Liver (tissue), 9 donors: ENCODE data around the gene GNG7. TPM values are rescaled to one million over a fixed set of nuclear protein-coding genes. Genes with fewer than 3 reads are reported as not detected.

Experiments
- DNase-seq: peaks from one replicate; pipeline ENCODE4 v3.0.0-alpha.2; 2017; ENCODE audit warnings: low spot score
- H3K27ac ChIP-seq, 2 donors: one replicate each; pipeline ENCODE4 v1.7.0; 2013; ENCODE audit warnings: inconsistent platforms in 2 of 2, low read length in 2 of 2, control low read depth in 1 of 2, low read depth in 1 of 2, mild to moderate bottlenecking in 1 of 2
- H3K27me3 ChIP-seq, 4 donors: one replicate each; pipeline versions ENCODE4 v1.6.1 to v1.7.0; 2013; ENCODE audit warnings: low read length in 3 of 4, inconsistent platforms in 1 of 4, mild to moderate bottlenecking in 1 of 4, moderate library complexity in 1 of 4; ENCODE audit not compliant: control insufficient read depth in 4 of 4, insufficient read depth in 4 of 4
- H3K36me3 ChIP-seq, 4 donors: one replicate each; pipeline versions ENCODE4 v1.6.1 to v1.7.0; 2013; ENCODE audit warnings: low read length in 3 of 4, mild to moderate bottlenecking in 3 of 4, low read depth in 1 of 4, moderate library complexity in 1 of 4; ENCODE audit not compliant: control insufficient read depth in 4 of 4, insufficient read depth in 3 of 4
- H3K4me1 ChIP-seq, 4 donors: one replicate each; pipeline versions ENCODE4 v1.6.1 to v1.7.0; 2013; ENCODE audit warnings: low read length in 3 of 4, mild to moderate bottlenecking in 3 of 4, moderate library complexity in 1 of 4; ENCODE audit not compliant: control insufficient read depth in 4 of 4, insufficient read depth in 4 of 4
- H3K4me3 ChIP-seq, 3 donors: one replicate each; pipeline versions ENCODE4 v1.6.1 to v1.7.0; 2013; ENCODE audit warnings: low read length in 3 of 3, control low read depth in 1 of 3, low read depth in 1 of 3, mild to moderate bottlenecking in 1 of 3
- H3K9ac ChIP-seq, 2 donors: one replicate each; pipeline ENCODE4 v1.7.0; 2013; ENCODE audit warnings: low read length in 2 of 2, mild to moderate bottlenecking in 2 of 2, moderate library complexity in 2 of 2, control low read depth in 1 of 2, low read depth in 1 of 2
- H3K9me3 ChIP-seq, 4 donors: one replicate each; pipeline versions ENCODE4 v1.6.1 to v1.7.0; 2013; ENCODE audit warnings: low read length in 3 of 4; ENCODE audit not compliant: control insufficient read depth in 4 of 4
- ATF3 ChIP-seq: IDR thresholded peaks from 2 replicates; pipeline ENCODE4 v1.6.1; 2016; ENCODE audit warnings: antibody characterized with exemption
- EGR1 ChIP-seq, 2 donors: IDR thresholded peaks; 2 replicates each; pipeline ENCODE4 v1.6.1; 2016 to 2018; ENCODE audit warnings: antibody characterized with exemption in 2 of 2, low read depth in 2 of 2
- FOXA1 ChIP-seq: IDR thresholded peaks from 2 replicates; pipeline ENCODE4 v1.6.1; 2016; ENCODE audit warnings: antibody characterized with exemption
- FOXA2 ChIP-seq: IDR thresholded peaks from 2 replicates; pipeline ENCODE4 v1.6.1; 2016; ENCODE audit warnings: antibody characterized with exemption
- GABPA ChIP-seq, 2 donors: IDR thresholded peaks in 1 of 2; conservative IDR thresholded peaks in 1 of 2; 2 replicates each; pipeline ENCODE4 v1.6.1; 2016; ENCODE audit warnings: antibody characterized with exemption in 2 of 2, mild to moderate bottlenecking in 1 of 2, moderate library complexity in 1 of 2
- HNF4A ChIP-seq, 2 donors: conservative IDR thresholded peaks; 2 replicates each; pipeline ENCODE4 v1.6.1; 2016; ENCODE audit warnings: antibody characterized with exemption in 2 of 2, mild to moderate bottlenecking in 2 of 2
- HNF4G ChIP-seq: IDR thresholded peaks from 2 replicates; pipeline ENCODE4 v1.6.1; 2016; ENCODE audit warnings: antibody characterized with exemption
- JUND ChIP-seq, 2 donors: IDR thresholded peaks; 2 replicates each; pipeline ENCODE4 v1.6.1; 2016; ENCODE audit warnings: antibody characterized with exemption in 2 of 2
- NR2F2 ChIP-seq: IDR thresholded peaks from 2 replicates; pipeline ENCODE4 v1.6.1; 2016; ENCODE audit warnings: antibody characterized with exemption
- RAD21 ChIP-seq, 2 donors: IDR thresholded peaks; 2 replicates each; pipeline ENCODE4 v1.6.1; 2016; ENCODE audit warnings: antibody characterized with exemption in 2 of 2, mild to moderate bottlenecking in 2 of 2
- RXRA ChIP-seq, 2 donors: IDR thresholded peaks; 2 replicates each; pipeline ENCODE4 v1.6.1; 2017 to 2018; ENCODE audit warnings: antibody characterized with exemption in 2 of 2, mild to moderate bottlenecking in 1 of 2
- SP1 ChIP-seq: IDR thresholded peaks from 2 replicates; pipeline ENCODE4 v1.6.1; 2018; ENCODE audit warnings: antibody characterized with exemption, mild to moderate bottlenecking
- TAF1 ChIP-seq: conservative IDR thresholded peaks from 2 replicates; pipeline ENCODE4 v1.6.1; 2016; ENCODE audit warnings: antibody characterized with exemption, mild to moderate bottlenecking
- YY1 ChIP-seq: IDR thresholded peaks from 2 replicates; pipeline ENCODE4 v1.6.1; 2016; ENCODE audit warnings: antibody characterized with exemption, mild to moderate bottlenecking
- WGBS: extraction: QIAGEN DNeasy Blood & Tissue Kit; methylation state at CpG from one replicate; pipeline ENCODE4 v1.1.7; 2013; 5-methylcytosine and 5-hydroxymethylcytosine counted together
- polyA plus RNA-seq, 2 donors: library from polyadenylated mRNA; stranded (reverse) in 1 of 2; unstranded in 1 of 2; fragments of 200-250 nt in 1 of 2; fragments of >200 nt in 1 of 2; fragmentation: Nextera tagmentation in 1 of 2; extraction: Ambion mirVana in 1 of 2; gene quantifications; one replicate each; pipeline versions ENCODE4 v1.2.1 to v1.2.3, GENCODE V29; 2013 to 2015
- total RNA-seq, 2 donors: library from RNA; depleted of rRNA; stranded (reverse); fragments of >200 nt; gene quantifications; one replicate each; pipeline ENCODE4 v1.2.3, GENCODE V29; 2014
- TF ChIP-seq, protein P1 (sequence below): IDR thresholded peaks from 2 replicates; pipeline ENCODE4 v1.6.1; 2016; ENCODE audit warnings: antibody characterized with exemption, mild to moderate bottlenecking
- TF ChIP-seq, protein P2 (sequence below): IDR thresholded peaks from 2 replicates; pipeline ENCODE4 v1.6.1; 2016; ENCODE audit warnings: antibody characterized with exemption
- TF ChIP-seq, protein P3 (sequence below): IDR thresholded peaks from 2 replicates; pipeline ENCODE4 v1.6.1; 2016; ENCODE audit warnings: antibody characterized with exemption
- TF ChIP-seq, protein P4 (sequence below): fragments of 150-350 bp; IDR thresholded peaks from 2 replicates; pipeline ENCODE4 v1.5.1; 2017; ENCODE audit warnings: improper control_type of control experiment, low read depth, low read length; ENCODE audit not compliant: missing input control
- donor health status: healthy.
- donor health status: healthy.
- donor health status: healthy.
- donor health status: healthy.
- donor health status: healthy.

The GNG7 gene
- total and polyA plus RNA-seq, 4 donors = 0.75 to 1.9 (median 1.1) TPM

GRCh38 chr19:2648099-2648498 lies 54.4 kb downstream of the GNG7 start:
- no peak overlapping the region for H3K27ac ChIP-seq
- H3K36me3 ChIP-seq = no peaks in the 10 kb centered on the region
- H3K9me3 ChIP-seq = no peaks in the 10 kb centered on the region
- H3K27me3 ChIP-seq = no peaks in the 10 kb centered on the region
- DNase-seq = no peak
- TF ChIP-seq JUND (IDR thresholded peaks at IDR 0.05) (no peak), EGR1 (IDR thresholded peaks at IDR 0.05; ENCODE audit: low read depth in 2 of 2) (no peak), HNF4G (no peak), GABPA (IDR thresholded peaks at IDR 0.05 in 1 of 2, conservative IDR thresholded peaks at IDR 0.05 in 1 of 2) (no peak), RAD21 (IDR thresholded peaks at IDR 0.05) (no peak), SP1 (no peak), RXRA (IDR thresholded peaks at IDR 0.05) (no peak), TAF1 (no peak), NR2F2 (no peak), ATF3 (no peak), YY1 (no peak), HNF4A (conservative IDR thresholded peaks at IDR 0.05) (no peak), FOXA2 (no peak), FOXA1 (no peak)
- TF ChIP-seq, protein P1, sequence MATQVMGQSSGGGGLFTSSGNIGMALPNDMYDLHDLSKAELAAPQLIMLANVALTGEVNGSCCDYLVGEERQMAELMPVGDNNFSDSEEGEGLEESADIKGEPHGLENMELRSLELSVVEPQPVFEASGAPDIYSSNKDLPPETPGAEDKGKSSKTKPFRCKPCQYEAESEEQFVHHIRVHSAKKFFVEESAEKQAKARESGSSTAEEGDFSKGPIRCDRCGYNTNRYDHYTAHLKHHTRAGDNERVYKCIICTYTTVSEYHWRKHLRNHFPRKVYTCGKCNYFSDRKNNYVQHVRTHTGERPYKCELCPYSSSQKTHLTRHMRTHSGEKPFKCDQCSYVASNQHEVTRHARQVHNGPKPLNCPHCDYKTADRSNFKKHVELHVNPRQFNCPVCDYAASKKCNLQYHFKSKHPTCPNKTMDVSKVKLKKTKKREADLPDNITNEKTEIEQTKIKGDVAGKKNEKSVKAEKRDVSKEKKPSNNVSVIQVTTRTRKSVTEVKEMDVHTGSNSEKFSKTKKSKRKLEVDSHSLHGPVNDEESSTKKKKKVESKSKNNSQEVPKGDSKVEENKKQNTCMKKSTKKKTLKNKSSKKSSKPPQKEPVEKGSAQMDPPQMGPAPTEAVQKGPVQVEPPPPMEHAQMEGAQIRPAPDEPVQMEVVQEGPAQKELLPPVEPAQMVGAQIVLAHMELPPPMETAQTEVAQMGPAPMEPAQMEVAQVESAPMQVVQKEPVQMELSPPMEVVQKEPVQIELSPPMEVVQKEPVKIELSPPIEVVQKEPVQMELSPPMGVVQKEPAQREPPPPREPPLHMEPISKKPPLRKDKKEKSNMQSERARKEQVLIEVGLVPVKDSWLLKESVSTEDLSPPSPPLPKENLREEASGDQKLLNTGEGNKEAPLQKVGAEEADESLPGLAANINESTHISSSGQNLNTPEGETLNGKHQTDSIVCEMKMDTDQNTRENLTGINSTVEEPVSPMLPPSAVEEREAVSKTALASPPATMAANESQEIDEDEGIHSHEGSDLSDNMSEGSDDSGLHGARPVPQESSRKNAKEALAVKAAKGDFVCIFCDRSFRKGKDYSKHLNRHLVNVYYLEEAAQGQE = no peak
- TF ChIP-seq, protein P2, sequence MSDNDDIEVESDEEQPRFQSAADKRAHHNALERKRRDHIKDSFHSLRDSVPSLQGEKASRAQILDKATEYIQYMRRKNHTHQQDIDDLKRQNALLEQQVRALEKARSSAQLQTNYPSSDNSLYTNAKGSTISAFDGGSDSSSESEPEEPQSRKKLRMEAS = no peak
- TF ChIP-seq, protein P3, sequence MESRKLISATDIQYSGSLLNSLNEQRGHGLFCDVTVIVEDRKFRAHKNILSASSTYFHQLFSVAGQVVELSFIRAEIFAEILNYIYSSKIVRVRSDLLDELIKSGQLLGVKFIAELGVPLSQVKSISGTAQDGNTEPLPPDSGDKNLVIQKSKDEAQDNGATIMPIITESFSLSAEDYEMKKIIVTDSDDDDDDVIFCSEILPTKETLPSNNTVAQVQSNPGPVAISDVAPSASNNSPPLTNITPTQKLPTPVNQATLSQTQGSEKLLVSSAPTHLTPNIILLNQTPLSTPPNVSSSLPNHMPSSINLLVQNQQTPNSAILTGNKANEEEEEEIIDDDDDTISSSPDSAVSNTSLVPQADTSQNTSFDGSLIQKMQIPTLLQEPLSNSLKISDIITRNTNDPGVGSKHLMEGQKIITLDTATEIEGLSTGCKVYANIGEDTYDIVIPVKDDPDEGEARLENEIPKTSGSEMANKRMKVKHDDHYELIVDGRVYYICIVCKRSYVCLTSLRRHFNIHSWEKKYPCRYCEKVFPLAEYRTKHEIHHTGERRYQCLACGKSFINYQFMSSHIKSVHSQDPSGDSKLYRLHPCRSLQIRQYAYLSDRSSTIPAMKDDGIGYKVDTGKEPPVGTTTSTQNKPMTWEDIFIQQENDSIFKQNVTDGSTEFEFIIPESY = no peak
- TF ChIP-seq, protein P4, sequence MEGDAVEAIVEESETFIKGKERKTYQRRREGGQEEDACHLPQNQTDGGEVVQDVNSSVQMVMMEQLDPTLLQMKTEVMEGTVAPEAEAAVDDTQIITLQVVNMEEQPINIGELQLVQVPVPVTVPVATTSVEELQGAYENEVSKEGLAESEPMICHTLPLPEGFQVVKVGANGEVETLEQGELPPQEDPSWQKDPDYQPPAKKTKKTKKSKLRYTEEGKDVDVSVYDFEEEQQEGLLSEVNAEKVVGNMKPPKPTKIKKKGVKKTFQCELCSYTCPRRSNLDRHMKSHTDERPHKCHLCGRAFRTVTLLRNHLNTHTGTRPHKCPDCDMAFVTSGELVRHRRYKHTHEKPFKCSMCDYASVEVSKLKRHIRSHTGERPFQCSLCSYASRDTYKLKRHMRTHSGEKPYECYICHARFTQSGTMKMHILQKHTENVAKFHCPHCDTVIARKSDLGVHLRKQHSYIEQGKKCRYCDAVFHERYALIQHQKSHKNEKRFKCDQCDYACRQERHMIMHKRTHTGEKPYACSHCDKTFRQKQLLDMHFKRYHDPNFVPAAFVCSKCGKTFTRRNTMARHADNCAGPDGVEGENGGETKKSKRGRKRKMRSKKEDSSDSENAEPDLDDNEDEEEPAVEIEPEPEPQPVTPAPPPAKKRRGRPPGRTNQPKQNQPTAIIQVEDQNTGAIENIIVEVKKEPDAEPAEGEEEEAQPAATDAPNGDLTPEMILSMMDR = no peak
- WGBS = 61% methylated on average over 5 of the region's 5 CpGs
- H3K9ac ChIP-seq = no peak overlapping the region
- no peaks in the 10 kb centered on the region for H3K4me1 ChIP-seq
- H3K4me3 ChIP-seq = no peak overlapping the region
